UCSD-AML1 (cell line): Measurements from ENCODE around the gene IFT22.

ENCODE experiments used
- DNase-seq: peaks from one replicate; lab custom pipeline; 2025; ENCODE audit not compliant: unreplicated experiment; lab: John Stamatoyannopoulos, UW

Gene IFT22

GRCh38 chr7:101278461-101279292 is 42.9 kb downstream of the IFT22 start:
- DNase-seq: no peak

- DNase-seq: no peak
These were observed 44.5 kb downstream of the IFT22 start for GRCh38 chr7:101277155-101277554.

- DNase-seq: no peak
These were observed 48.4 kb downstream of the IFT22 start for GRCh38 chr7:101273206-101273605.

- no peak for DNase-seq
These were observed 50.6 kb downstream of the IFT22 start for GRCh38 chr7:101271021-101271420.

- no peak for DNase-seq
These were observed 51.9 kb downstream of the IFT22 start for GRCh38 chr7:101269664-101270063.

GRCh38 chr7:101265622-101266516 is 55.7 kb downstream of the IFT22 start:
- peak; percentile 13 for DNase-seq

GRCh38 chr7:101264102-101264706 is 57.4 kb downstream of the IFT22 start:
- DNase-seq: peak; percentile 20
